Measurements from ENCODE around the gene YY1.
"Not testable (repeated sequence)": the region's sequence is repeated elsewhere in the genome, so short reads cannot be mapped to it uniquely, and the experiment has no call there.

YY1 gene

DNA sequence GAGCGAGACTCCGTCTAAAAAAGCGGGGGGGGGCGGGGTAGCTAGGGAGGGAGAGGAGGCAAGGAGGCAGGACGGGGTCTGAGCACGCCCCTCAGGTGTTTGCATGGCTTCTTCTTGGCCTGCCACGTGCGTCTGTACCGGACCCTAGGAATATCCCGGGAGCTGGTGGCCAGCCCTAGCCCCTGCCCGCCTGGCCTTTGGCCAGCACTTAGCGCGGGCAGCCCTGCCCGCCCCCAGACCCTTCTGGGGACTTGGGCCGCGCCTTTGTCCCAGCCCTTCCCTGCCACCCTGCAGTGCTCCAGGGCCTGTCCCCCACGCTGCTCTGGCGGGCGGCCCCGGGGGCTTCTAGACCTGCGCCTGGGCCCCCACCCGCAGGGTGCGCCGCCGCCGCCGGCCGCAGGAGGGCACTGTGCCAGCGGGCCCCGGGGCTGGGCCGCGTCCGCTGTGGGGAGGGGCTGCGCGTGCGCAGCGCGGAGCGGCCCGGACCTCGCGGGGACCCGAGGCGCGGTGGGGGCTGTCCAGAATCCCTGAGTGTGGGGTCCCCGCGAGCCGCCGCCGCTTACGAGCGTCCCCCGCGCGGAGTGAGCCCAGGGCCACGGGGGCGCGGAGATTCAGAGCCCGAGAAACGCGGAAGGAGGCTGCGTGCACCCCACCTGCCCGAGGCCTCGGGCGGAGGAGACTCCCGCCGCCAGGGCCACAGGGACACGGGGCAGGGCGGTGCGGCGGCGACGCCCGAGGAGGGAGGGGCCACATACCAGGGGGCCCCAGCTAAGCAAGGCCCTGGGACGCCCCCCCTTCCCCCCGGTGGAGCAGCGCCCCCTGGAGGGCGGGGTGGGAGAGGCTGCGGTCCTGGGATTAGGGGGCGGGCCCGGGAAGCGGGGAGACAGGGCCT, 46.3 kb downstream of the YY1 start:
- DNase-seq, result peak; percentile 74

DNA sequence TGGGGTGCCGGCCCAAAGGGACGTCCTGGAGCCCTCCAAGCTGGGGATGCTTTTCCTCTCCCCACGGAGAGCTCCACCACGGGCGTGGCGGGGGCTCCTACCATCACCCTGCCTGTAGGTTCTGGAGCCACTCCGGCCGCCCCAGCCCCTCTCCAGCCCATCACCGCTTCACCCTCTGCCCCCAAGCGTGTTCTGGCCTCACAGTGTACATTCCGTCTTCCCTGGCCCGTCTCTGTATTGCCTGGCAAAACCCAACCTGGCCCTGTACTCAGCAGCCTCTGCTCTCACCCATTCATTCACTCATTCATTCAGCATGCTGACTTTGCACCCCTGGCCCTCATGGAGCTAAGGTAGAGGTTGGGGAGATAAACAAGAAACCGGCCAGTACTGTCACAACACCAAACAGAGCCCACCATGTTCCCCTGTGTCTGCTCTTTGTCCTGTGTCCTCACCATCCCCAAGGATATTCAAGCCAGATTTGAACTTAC, 47.0 kb downstream of the YY1 start:
- DNase-seq, result no peak

DNA sequence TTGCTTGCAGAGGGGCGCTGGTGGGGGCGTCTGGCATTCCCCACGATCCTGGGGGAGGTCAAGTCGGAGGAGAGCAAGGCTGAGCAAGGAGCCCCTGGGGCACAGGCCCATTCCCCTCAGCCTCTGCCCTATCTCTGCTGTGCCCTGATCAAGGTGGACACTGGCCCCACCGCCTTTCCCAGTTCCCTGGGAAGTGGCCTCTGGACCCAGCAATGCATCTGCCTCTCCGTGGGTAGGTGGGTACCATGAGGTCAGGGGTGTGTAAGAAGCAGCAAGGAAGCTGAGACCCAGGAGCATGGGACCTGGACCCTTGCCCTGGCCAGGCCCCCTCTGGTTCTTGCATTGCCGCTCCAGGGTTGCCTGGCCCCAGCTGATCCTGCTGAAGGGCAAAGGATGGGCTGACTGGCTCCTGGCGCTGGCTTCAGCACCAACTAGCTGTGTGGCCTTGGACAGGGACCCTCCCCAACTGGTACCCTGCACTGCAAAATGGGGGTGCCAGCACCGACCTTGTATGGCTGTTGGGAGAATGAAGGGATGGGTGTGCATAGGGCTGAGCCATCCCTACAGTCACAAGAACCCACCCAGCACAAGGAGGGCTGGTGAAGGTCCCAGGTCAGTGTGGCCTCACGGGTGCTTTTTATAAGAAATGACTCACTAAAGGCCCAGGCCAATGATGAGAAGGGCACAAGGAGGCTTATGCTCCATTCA, 47.7 kb downstream of the YY1 start:
- DNase-seq, result no peak

DNA sequence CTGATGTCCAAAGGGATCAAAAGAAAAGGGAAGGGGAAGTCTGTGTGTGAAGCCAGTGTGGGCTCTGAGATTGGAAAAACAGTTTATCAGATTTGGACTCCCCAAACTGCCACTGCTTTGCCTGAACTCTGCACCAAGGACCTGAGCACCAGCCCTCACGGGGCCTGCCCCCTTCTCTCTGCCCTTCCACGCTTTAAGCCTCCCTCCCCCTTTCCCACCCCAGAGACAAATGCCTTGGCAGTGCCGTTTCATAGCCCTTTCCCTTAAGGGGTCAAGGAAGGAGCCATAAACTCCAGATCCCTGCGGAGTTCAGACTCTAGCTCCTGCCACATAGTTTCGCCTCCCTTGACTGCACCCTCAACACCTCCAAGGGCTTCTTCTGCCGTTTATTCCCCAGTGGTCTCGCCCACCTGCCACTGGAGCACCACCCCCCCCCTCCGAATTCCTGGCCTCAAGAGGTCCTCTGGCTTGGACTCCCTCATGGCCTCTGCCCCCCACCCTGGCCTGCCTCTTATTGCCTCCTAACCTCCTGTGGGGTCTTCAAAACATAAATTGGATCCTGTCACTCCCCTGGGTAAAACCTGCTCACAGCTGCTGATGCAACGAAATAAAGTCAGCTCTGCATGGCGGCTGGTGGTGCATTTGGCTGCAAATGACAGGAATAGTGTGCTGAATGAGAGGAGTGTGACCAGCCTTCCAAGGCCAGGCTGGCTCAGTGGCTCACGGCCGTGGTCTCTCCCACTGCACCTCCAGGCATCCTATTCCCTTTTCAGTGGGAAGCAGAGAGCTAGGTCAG, 48.5 kb downstream of the YY1 start:
- no peak for DNase-seq

DNA sequence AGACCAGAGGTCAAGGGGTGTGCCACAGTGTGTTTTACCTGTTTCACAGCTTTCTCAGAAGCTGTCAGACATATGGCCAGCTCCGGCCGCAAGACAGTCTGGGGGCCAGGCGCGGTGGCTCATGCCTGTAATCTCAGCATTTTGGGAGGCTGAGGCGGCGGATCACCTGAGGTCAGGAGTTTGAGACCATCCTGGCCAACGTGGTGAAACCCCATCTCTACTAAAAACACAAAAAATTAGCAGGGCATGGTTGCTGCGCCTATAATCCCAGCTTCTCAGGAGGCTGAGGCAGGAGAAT, 49.0 kb downstream of the YY1 start:
- not testable (repeated sequence) for DNase-seq

DNA sequence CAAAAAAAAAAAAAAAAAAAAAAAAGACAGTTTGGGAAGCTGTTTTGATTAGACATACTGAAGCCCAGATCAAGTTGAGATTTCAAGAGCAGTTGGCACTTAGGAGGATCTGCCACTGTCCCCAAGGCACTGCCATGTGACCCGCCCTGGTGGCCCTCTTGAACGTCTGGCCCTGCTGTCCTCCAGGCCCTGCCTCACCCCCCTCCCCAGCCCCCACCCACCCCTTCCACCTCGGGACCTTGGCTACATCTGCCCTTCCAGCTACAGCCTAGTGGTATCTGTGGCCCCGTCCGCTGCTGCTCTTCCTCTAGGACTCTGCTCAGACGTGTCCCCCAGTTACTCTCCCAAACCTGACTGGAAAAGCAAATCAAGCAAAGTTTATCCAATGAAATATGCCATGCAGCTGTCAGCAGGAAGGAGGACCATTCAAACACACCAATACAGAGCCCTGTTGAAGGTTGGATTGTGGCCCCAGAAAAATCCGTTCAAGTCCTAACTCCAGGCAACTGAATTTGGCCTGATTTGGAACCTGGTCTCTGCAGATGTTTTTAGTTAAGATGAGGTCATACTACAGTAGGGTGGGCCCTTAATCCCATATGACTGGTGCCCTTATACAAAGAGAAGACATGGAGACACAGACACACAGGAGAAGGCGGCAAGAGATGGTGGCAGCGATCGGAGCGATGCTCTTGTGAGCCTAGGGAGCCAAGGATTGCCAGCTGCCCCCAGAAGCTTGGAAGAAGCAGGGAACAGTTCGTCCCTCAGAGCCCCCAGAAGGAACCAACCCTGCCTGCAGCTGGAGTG, 49.6 kb downstream of the YY1 start:
- DNase-seq, result no peak

DNA sequence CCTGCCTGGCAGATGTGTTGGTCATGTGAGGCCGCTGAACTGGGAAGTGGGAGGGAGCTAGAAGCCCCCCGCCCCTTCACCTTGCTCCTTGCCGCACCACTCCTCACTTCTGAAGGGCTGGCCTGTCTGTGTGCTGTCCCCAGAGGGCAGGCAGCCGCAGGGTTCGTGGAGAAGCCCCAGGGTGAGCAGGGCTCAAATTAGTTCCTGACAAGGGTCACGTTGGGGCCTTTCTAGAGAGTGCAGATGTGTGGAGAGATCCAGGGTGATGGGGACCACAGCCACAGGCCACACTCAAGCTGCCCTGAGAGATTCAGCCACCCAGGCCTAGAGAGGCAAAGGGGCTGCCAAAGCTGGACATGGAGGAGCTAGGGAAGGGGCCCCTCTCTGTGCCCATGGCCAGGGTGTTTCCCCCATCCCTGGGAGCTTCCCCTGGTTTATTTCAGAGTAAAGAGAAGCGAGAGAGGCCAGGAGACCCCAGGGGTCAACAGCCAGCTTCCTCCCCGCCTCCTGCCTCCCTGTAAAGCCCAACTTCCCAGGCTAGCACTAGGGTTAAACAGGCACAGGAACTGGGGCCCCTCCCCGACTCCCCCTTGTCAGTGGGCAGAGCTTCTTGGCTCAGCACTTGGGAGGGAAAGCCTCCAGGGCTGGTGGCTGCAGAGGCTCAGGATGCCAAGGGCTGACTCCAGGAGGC, 51.1 kb downstream of the YY1 start:
- no peak for DNase-seq

DNA sequence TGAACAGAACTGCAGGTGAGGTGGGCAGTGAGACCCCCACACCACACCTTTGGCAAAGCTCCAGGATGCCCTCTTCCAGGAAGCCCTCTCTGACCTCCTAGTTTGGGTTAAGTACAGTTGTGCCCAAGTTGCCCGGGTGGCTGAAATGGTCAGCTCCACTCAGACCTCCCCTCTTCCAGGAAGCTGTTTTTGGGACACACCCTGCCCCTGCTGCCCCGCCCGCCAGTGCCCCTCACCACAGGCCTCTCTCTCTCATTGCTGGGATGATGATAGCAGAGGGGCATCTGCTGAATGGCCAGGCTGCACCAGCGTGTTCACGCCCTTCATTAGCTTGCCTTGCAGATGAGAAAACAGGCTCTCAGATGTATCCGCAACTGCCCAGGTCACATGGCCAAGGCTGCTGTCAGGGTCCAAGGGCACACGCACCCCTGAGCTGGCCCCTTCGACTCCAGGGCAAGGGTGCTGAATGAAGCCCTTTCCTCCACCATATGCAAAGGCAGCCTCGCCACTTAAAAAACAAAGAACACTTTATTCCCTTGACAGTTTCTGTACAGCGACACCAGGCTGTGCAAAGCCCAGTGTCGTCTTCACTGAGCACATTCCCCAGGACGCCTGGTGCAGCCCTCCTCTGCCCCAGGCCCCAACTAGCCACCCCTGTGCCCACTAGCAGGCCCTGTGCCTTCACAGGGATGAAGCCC, 51.8 kb downstream of the YY1 start:
- no peak for DNase-seq

DNA sequence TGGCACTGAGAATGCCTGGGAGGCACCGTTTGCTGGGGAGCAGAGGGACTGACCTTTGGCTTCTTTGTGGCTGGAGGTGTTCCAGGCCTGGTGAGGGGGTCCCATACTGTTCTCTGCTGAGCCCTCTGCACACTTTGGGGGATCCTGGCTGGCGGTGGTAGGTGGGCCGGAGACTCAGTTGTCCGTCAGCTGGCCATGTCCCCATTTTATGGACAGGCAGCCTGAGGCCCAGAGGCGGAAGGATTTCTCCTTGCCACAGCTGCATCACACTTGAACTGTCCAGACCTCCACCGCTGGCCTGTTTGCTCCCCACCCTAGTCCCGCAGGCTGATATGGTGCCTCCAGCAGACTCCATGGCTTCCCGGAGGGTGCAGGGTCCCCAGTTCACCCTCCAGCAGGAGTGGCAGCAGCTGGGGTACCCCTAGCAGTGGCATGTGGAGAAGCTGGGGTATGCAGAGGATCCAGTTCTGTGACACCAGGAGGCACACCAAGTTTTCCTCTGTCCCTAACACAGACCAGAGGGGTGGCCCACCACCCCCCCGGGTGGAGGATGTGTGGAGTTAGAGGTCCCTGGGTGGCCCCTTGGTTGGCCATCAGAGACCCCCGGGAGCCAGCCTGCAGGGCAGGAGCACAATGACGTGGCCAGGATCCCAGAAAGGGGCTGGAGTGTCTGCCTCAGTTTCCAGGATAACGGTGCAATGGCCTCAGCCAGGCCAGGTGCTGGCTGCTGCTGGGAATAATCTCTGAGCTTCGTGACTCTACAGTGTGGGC, 52.5 kb downstream of the YY1 start:
- DNase-seq, result no peak

DNA sequence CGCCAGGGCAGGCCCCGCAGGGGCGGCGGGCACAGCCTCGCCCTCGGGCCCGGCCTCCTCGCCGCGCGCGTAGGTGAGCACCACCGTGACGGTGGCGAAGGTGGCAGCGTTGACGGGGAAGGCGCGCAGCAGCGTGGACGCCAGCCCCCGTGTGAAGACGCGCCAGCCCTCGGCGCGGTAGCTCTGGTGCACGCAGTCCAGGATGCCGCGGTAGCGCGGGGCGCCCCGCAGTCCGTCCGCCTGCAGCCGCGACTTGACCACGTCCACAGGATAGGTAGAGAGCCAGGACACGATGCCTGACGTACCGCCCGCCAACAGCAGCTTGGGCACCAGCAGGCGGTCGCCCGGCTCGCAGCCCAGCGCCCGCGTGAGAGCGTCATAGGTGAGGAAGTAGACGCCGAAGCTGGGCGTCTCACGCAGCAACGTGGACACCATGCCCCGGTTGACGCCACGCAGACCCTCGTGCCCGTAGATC, 53.4 kb downstream of the YY1 start:
- no peak for DNase-seq

DNA sequence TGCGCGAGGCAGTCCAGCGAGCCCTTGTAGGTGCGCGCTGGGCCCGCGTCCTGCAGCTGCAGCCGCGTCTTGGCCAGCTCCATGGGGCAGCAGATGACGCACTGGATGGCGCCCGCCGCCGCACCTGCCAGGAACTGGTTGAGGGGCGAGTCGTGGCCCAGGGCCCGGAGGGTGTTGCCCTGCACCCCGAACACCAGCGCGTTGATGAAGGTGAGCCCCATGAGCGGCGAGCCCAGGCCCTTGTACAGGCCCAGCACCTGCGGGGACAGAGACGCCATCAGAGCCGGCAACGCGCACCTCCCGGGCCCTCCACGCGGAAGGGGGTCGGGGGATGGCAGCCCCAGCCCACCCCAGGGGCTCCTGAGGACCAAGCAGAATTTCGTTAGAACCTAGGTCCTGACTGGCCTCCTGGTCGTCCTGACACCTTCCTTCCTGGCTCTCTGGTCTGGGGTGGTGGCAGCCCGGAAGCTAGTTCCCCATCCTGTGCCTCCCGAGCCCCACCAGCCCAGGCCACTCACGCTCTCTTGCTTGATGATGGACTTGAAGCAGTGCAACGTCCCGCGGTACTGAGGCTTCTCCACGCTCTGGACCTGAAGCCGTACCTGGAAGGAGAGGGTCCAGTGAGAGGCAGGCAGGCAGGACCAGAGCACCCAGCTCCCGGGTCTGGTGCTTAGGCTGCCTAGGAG, 54.0 kb downstream of the YY1 start:
- DNase-seq, result no peak

DNA sequence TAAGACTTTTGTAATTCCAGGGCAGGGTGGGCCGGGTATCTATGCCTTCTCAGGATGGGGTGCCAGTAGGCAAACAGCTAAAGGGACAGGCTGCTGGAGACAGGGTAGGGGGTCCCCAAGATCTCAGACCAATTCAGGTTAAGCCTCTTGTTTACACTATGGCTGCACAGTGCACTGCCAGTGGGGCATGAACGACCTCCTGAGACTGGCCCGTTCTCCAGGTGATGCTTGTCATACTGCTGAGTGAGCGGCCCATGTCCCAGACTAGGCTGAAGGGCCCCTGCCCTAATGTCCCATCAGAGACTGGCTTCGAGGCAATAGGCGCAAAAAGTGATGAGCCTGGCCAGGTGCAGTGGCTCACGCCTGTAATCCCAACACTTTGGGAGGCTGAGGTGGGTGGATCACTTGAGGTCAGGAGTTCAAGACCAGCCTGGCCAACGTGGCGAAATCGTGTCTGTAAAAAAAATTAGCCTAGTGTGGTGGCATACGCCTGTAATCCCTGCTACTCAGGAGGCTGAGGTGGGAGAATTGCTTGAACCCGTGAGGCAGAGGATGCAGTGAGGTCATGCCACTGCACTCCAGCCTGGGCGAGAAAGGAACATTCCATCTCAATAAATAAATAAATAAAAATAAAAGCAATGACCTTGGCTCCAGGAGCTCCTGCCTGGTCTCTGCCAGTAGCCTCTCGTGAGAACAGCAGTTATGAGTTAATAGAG, 54.7 kb downstream of the YY1 start:
- DNase-seq, result no peak

DNA sequence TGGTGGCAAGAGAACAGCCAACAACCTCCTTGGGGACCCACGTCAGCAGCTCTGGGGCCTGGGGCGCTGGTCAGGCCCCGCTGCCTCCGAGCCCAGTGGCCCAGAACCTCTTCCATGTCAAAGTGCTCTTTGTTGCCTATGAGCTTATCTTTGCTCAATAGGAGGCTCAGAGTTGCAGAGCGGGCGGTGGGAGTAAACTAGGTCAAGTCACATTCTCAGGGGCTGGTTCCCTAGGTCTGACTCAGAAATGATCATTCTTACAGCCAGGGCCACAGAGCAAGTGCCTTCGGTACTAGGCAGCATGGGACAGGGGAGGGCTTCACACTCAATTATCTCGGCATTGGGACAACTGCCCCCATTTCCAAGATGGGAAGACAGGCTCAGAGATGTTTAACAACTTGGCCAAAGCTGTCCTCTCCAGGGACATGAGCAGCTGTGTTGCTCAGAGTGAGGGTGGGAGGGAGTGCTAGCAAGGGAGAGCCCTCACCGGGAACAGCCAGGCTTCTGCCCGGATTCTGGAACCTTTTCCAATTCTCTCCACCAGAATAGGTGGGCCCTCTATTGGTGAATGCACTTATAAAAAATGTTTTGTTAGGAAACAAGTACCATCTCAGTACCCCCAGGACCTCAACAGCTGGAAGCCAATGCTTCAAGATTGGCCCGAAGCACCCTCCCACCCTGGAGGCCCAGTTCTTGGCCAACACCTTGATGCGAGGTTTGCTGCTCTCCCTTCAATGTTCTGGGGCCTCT, 55.4 kb downstream of the YY1 start:
- DNase-seq, result no peak

DNA sequence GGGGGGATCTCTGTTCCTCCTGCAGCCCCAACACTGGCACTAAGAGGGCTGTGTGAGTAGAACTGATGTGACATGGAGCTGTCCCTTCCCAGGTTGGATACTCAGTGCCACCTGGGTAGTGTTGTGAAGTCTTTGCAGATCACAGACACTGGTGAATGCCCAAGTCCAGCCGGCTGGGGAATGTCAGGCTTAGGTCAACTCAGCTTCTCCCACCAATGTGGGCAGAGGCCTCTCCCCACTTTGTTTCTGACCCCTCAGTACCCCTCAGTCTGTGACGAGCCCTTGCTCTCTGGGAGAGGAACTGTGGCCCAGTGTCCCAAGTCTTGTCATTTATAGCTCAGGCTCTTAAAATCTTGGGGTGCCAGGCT, 56.0 kb downstream of the YY1 start:
- DNase-seq, result no peak

DNA sequence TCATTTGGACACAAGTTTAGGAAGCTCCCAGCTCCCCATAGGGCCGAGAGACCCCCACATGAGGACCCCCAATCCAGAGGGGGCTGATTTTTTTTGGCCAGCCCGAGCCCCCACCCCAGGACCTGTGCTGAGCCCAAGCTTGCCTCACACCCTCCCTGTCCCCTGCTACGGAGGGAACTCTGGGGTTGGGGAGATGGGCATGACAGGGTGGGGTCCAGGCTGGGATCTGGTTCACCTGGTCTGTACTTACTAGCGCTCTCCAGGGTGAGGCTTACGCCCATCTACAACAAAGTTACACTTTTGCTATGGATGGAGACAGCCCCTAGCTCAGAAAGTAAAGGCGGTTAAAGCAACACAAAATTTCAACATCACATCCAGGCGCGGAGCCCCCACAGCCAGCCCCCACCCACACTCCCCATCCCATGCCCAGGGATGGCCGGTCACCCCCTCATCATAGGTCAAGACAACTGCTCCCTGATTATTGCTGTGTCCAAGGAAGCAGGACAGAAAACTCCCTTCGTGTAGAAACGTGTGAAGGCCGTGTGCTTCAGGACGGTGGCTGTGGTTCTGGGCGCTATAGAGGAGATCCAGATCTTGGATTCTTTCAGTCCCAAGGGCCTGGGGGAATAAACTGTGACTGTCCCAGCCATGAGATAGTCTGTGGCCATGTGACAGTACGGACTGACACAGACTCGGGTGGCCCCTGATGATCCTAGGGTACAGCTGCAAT, 56.6 kb downstream of the YY1 start:
- no peak for DNase-seq

DNA sequence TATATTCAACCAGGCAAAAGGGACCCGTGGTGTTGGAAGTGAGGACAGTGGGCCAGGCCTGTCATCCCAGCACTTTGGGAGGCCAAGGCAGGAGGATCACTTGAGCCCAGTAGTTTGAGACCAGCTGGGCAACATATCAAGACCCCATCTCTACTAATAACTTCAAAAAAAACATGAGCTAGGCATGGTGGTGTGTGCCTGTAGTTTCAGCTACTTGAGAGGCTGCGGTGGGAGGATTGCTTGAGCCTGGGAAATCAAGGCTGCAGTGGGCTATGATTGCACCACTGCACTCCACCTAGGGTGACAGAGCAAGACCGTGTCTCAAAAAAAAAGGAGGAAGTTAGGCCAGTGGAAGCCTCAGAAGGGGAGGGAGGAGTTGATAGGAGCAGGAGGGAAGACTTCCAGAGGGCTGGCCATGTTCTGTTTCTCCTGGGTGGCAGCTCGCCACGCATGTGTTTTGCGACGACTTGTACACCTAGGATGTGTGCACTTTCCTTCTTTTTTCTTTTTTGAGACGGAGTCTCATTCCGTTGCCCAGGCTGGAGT, 57.2 kb downstream of the YY1 start:
- no peak for DNase-seq

DNA sequence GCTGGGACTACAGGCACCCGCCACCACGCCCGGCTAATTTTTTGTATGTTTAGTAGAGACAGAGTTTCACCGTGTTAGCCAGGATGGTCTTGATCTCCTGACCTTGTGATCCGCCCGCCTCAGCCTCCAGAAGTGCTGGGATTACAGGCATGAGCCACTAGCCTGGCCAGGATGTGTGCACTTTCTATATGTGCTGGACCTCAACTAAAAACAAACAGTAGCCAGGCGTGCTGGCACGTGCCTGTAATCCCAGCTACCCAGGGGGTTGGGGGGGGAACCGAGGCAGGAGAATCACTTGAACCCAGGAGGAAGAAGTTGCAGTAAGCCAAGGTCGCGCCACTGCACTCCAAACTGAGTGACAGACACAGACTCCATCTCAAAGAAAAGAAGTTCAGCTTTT, 57.8 kb downstream of the YY1 start:
- DNase-seq, result not testable (repeated sequence)

All from effector CD8-positive, alpha-beta T cell (primary cell).